Upper lobe of left lung (tissue), 4 donors: ENCODE results near the gene DYRK2.

ENCODE experiments used
- CTCF ChIP-seq, 6 experiments: fragments of 450-650 bp in 4 of 6; fragments of 200-600 bp in 2 of 6; sonication (generic) in 2 of 6; IDR thresholded peaks; one replicate each; pipeline ENCODE4 v1.5.1; 2016 to 2019; ENCODE audit warnings: antibody characterized with exemption in 6 of 6
- EP300 ChIP-seq, 4 donors: sonication (generic); formaldehyde crosslinking; IDR thresholded peaks; one replicate each; pipeline ENCODE4 v1.5.1; 2017; ENCODE audit warnings: antibody characterized with exemption in 4 of 4, control low read depth in 2 of 4
- POLR2A ChIP-seq, 4 donors: fragments of 450-650 bp; IDR thresholded peaks; one replicate each; pipeline ENCODE4 v1.5.1; 2016 to 2017; ENCODE audit warnings: antibody characterized with exemption in 4 of 4, mild to moderate bottlenecking in 2 of 4
- POLR2AphosphoS5 ChIP-seq, 2 donors: sonication (generic); formaldehyde crosslinking; IDR thresholded peaks; one replicate each; pipeline ENCODE4 v1.5.1; 2017; ENCODE audit warnings: antibody characterized with exemption in 2 of 2

- TF ChIP-seq CTCF (IDR thresholded peaks at IDR 0.05) (no peak), POLR2A (IDR thresholded peaks at IDR 0.05) (no peak), EP300 (IDR thresholded peaks at IDR 0.05) (no peak), POLR2AphosphoS5 (IDR thresholded peaks at IDR 0.05) (no peak)
Observed at GRCh38 chr12:67677166-67677565, 28.6 kb downstream of the DYRK2 start.
